Measurements from ENCODE around the gene GTPBP1.

GTPBP1 gene

GRCh38 chr22:38744981-38745380 is 39.2 kb downstream of the GTPBP1 start:
- peaks cover 15% of the 10 kb centered on the region; the same call in 1 of the 2 replicates for H3F3A ChIP-seq (ENCODE audit: insufficient read depth, low read length)

GRCh38 chr22:38745676-38746460 is 40.1 kb downstream of the GTPBP1 start:
- TF ChIP-seq CTCF (IDR thresholded peaks at IDR 0.05; ENCODE audit: low read length) (no peak), EZH2 (optimal IDR thresholded peaks at IDR 0.05; ENCODE audit: low read depth, low read length) (no peak), EZH2phosphoT487 (IDR thresholded peaks at IDR 0.05; ENCODE audit: low read length) (no peak)
- no peak overlapping the region for H3K27ac ChIP-seq (ENCODE audit: low read length)
- DNase-seq: no peak
- H3K4me1 ChIP-seq (ENCODE audit: low read length): peaks cover 10% of the 10 kb centered on the region
- no peaks in the 10 kb centered on the region for H4K20me1 ChIP-seq (ENCODE audit: insufficient read depth, low read length)
- no peak overlapping the region for H3K9ac ChIP-seq (ENCODE audit: low read length)
- peaks cover 37% of the 10 kb centered on the region for H3K36me3 ChIP-seq (replicated peaks; ENCODE audit: insufficient read depth, low read length)
- no peak overlapping the region for H3K4me2 ChIP-seq (ENCODE audit: low read depth, low read length)
- H3K27me3 ChIP-seq (replicated peaks; ENCODE audit: insufficient read depth, low read length): no peaks in the 10 kb centered on the region
- no peak overlapping the region for H2AFZ ChIP-seq (ENCODE audit: low read length)
- H3K4me3 ChIP-seq (ENCODE audit: low read length): no peak overlapping the region
- H3K79me2 ChIP-seq (ENCODE audit: low read length): peaks cover 71% of the 10 kb centered on the region
- no peaks in the 10 kb centered on the region for H3K9me2 ChIP-seq (replicated peaks; ENCODE audit: insufficient read depth, low read length)
- H3F3A ChIP-seq (ENCODE audit: insufficient read depth, low read length): peaks cover 16% of the 10 kb centered on the region; the same call in 1 of the 2 replicates
- H3K9me3 ChIP-seq (replicated peaks; ENCODE audit: insufficient read depth, low read length): no peaks in the 10 kb centered on the region

More at GRCh38 chr22:38744981-38745380, 39.2 kb downstream of the GTPBP1 start:
- H4K20me1 ChIP-seq (ENCODE audit: insufficient read depth, low read length): no peaks in the 10 kb centered on the region
- no peak overlapping the region for H3K27ac ChIP-seq (ENCODE audit: low read length)
- H3K9me3 ChIP-seq (replicated peaks; ENCODE audit: insufficient read depth, low read length): no peaks in the 10 kb centered on the region
- no peaks in the 10 kb centered on the region for H3K9me2 ChIP-seq (replicated peaks; ENCODE audit: insufficient read depth, low read length)
- DNase-seq: no peak
- H3K9ac ChIP-seq (ENCODE audit: low read length): no peak overlapping the region
- TF ChIP-seq CTCF (IDR thresholded peaks at IDR 0.05; ENCODE audit: low read length): no peak
- H3K4me2 ChIP-seq (ENCODE audit: low read depth, low read length): no peak overlapping the region
- H3K79me2 ChIP-seq (ENCODE audit: low read length): peaks cover 66% of the 10 kb centered on the region
- H2AFZ ChIP-seq (ENCODE audit: low read length): no peak overlapping the region
- H3K36me3 ChIP-seq (replicated peaks; ENCODE audit: insufficient read depth, low read length): peaks cover 28% of the 10 kb centered on the region
- H3K4me3 ChIP-seq (ENCODE audit: low read length): no peak overlapping the region
- H3K4me1 ChIP-seq (ENCODE audit: low read length): 0 out of 2 replicates have a peak, but pooled peaks cover under 1% of the 10 kb centered on the region
- no peaks in the 10 kb centered on the region for H3K27me3 ChIP-seq (replicated peaks; ENCODE audit: insufficient read depth, low read length)

- no peaks in the 10 kb centered on the region for H3K27me3 ChIP-seq (replicated peaks; ENCODE audit: insufficient read depth, low read length)
- H2AFZ ChIP-seq (ENCODE audit: low read length): no peak overlapping the region
- no peak overlapping the region for H3K4me3 ChIP-seq (ENCODE audit: low read length)
- H3K9ac ChIP-seq (ENCODE audit: low read length): no peak overlapping the region
- no peaks in the 10 kb centered on the region for H4K20me1 ChIP-seq (ENCODE audit: insufficient read depth, low read length)
- no peaks in the 10 kb centered on the region for H3K9me2 ChIP-seq (replicated peaks; ENCODE audit: insufficient read depth, low read length)
- DNase-seq: no peak
- peaks cover 70% of the 10 kb centered on the region for H3K79me2 ChIP-seq (ENCODE audit: low read length)
- no peaks in the 10 kb centered on the region for H3K9me3 ChIP-seq (replicated peaks; ENCODE audit: insufficient read depth, low read length)
- no peak overlapping the region for H3K27ac ChIP-seq (ENCODE audit: low read length)
- TF ChIP-seq EZH2 (optimal IDR thresholded peaks at IDR 0.05; ENCODE audit: low read depth, low read length) (no peak), EZH2phosphoT487 (IDR thresholded peaks at IDR 0.05; ENCODE audit: low read length) (no peak), CTCF (IDR thresholded peaks at IDR 0.05; ENCODE audit: low read length) (no peak)
- peaks cover 32% of the 10 kb centered on the region for H3K36me3 ChIP-seq (replicated peaks; ENCODE audit: insufficient read depth, low read length)
- peaks cover 36% of the 10 kb centered on the region for H3K4me1 ChIP-seq (ENCODE audit: low read length)
- peaks cover 34% of the 10 kb centered on the region for H3F3A ChIP-seq (ENCODE audit: insufficient read depth, low read length)
- no peak overlapping the region for H3K4me2 ChIP-seq (ENCODE audit: low read depth, low read length)
These were observed 42.9 kb downstream of the GTPBP1 start for GRCh38 chr22:38748487-38749136.

All from MM.1S (cell line).